ENCODE measurements around the gene RNFT2. TPM values are rescaled to one million over a fixed set of nuclear protein-coding genes. Genes with fewer than 3 reads are reported as not detected.

The RNFT2 gene
- total RNA-seq, 1 experiment from 2014 or later, result 29.5 TPM

DNA sequence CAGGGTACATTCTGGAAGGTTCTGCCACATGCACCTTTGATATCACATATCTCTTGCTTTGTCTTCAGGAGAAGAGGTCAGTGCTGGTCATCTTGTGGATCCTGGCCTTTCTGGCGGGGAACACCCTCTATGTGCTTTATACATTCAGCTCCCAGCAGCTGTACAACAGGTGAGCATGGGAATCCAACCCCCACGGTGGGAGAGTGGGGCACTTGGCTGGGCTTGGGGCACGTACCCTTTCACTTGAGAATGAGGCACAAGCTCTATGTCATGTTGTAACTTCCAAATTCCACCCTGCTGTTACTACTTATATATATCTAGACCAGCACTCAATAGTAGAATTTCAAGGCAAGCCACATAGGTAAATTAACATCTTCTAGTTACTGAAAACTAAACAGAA lies 28.6 kb downstream of the RNFT2 start:
- WGBS (ENCODE audit: extremely low coverage, insufficient read length, low lambda C conversion rate), result no CpG with 5 or more reads among the region's 3 CpGs
- H3K23ac ChIP-seq (ENCODE audit: insufficient read length, low read depth, low read length), result no peak overlapping the region

More for the DNA sequence above, 28.6 kb downstream of the RNFT2 start:
- Mint-ChIP-seq H3K9me3 (no peaks in the 10 kb centered on the region), H3K27me3 (ENCODE audit: low read depth) (no peaks in the 10 kb centered on the region), H3K4me3 (no peak overlapping the region), H3K36me3 (ENCODE audit: insufficient read depth in 1 of 3, low read depth in 3 of 3) (peaks cover 4 to 40% (median 21%) of the 10 kb centered on the region in 3 experiments), H3K27ac (no peak overlapping the region; a peak in 1 of 7 replicates), H3K4me1 (no peaks in the 10 kb centered on the region)
- H2BK12ac ChIP-seq (ENCODE audit: insufficient read length, low read depth, low read length), result peak overlapping the region; percentile 50
- no peak overlapping the region for H3K18ac ChIP-seq (ENCODE audit: insufficient read length, low read depth, low read length)
- no peaks in the 10 kb centered on the region for H3K79me2 ChIP-seq (ENCODE audit: insufficient read depth, low read length)
- H4K5ac ChIP-seq (ENCODE audit: insufficient read length, low read depth, low read length), result peak overlapping the region; percentile 17
- no peak overlapping the region for H3K14ac ChIP-seq (ENCODE audit: insufficient read depth, low read length)
- H3K4ac ChIP-seq (ENCODE audit: low read depth, low read length), result no peak overlapping the region
- H2BK20ac ChIP-seq (ENCODE audit: low read depth, low read length, poor library complexity, severe bottlenecking), result no peak overlapping the region
- H2AFZ ChIP-seq (ENCODE audit: low read length), result no peak overlapping the region
- H3K27me3 ChIP-seq (ENCODE audit: insufficient read depth, low read length), result no peaks in the 10 kb centered on the region
- H2BK15ac ChIP-seq (ENCODE audit: low read depth, low read length), result no peak overlapping the region
- no peaks in the 10 kb centered on the region for H3K9me3 ChIP-seq (ENCODE audit: control insufficient read depth, low read depth, low read length)
- no peak overlapping the region for H3K4me2 ChIP-seq (ENCODE audit: insufficient read depth, insufficient read length, low read length)
- H2BK5ac ChIP-seq (ENCODE audit: insufficient read length, low read length), result no peak overlapping the region
- H3K23me2 ChIP-seq (ENCODE audit: insufficient read length, low read depth, low read length, poor library complexity, severe bottlenecking), result no peaks in the 10 kb centered on the region
- no peak overlapping the region for H4K91ac ChIP-seq (ENCODE audit: insufficient read length, low read depth, low read length)
- H3K4me1 ChIP-seq (ENCODE audit: insufficient read depth, low read length), result no peaks in the 10 kb centered on the region
- no peak for DNase-seq
- no peak overlapping the region for H3K9ac ChIP-seq (ENCODE audit: extremely low read depth, insufficient read length, low read length)
- no peak overlapping the region for H3K56ac ChIP-seq (ENCODE audit: insufficient read length, low read depth, low read length)
- H4K8ac ChIP-seq (replicated peaks; ENCODE audit: insufficient read length, low read depth, low read length), result no peak overlapping the region
- TF ChIP-seq, protein P1, sequence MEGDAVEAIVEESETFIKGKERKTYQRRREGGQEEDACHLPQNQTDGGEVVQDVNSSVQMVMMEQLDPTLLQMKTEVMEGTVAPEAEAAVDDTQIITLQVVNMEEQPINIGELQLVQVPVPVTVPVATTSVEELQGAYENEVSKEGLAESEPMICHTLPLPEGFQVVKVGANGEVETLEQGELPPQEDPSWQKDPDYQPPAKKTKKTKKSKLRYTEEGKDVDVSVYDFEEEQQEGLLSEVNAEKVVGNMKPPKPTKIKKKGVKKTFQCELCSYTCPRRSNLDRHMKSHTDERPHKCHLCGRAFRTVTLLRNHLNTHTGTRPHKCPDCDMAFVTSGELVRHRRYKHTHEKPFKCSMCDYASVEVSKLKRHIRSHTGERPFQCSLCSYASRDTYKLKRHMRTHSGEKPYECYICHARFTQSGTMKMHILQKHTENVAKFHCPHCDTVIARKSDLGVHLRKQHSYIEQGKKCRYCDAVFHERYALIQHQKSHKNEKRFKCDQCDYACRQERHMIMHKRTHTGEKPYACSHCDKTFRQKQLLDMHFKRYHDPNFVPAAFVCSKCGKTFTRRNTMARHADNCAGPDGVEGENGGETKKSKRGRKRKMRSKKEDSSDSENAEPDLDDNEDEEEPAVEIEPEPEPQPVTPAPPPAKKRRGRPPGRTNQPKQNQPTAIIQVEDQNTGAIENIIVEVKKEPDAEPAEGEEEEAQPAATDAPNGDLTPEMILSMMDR (conservative IDR thresholded peaks at IDR 0.05), result no peak
- no peak overlapping the region for H2BK120ac ChIP-seq (ENCODE audit: low read depth, low read length, poor library complexity, severe bottlenecking)
- peaks cover 3% of the 10 kb centered on the region for H3K79me1 ChIP-seq (ENCODE audit: insufficient read depth, low read depth, low read length, poor library complexity, severe bottlenecking)
- H3K27ac ChIP-seq (ENCODE audit: insufficient read length, low read depth, low read length), result no peak overlapping the region
- no peak overlapping the region for H3T11ph ChIP-seq (ENCODE audit: low read length)
- H4K20me1 ChIP-seq (ENCODE audit: control insufficient read depth, insufficient read depth, insufficient read length), result no peaks in the 10 kb centered on the region
- H2AK5ac ChIP-seq (ENCODE audit: insufficient read length, low read length), result no peak overlapping the region

All from H9 (cell line).